Non-pigmented ciliary epithelial cell (primary cell): ENCODE data around the gene GATAD2A.
"Not testable (repeated sequence)": the region's sequence is repeated elsewhere in the genome, so short reads cannot be mapped to it uniquely, and the experiment has no call there.

ENCODE experiments used
- DNase-seq: peaks from one replicate; pipeline ENCODE4 v3.0.0-alpha.2; 2010; ENCODE audit warnings: low read depth

GATAD2A gene, protein sequence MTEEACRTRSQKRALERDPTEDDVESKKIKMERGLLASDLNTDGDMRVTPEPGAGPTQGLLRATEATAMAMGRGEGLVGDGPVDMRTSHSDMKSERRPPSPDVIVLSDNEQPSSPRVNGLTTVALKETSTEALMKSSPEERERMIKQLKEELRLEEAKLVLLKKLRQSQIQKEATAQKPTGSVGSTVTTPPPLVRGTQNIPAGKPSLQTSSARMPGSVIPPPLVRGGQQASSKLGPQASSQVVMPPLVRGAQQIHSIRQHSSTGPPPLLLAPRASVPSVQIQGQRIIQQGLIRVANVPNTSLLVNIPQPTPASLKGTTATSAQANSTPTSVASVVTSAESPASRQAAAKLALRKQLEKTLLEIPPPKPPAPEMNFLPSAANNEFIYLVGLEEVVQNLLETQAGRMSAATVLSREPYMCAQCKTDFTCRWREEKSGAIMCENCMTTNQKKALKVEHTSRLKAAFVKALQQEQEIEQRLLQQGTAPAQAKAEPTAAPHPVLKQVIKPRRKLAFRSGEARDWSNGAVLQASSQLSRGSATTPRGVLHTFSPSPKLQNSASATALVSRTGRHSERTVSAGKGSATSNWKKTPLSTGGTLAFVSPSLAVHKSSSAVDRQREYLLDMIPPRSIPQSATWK

DNA sequence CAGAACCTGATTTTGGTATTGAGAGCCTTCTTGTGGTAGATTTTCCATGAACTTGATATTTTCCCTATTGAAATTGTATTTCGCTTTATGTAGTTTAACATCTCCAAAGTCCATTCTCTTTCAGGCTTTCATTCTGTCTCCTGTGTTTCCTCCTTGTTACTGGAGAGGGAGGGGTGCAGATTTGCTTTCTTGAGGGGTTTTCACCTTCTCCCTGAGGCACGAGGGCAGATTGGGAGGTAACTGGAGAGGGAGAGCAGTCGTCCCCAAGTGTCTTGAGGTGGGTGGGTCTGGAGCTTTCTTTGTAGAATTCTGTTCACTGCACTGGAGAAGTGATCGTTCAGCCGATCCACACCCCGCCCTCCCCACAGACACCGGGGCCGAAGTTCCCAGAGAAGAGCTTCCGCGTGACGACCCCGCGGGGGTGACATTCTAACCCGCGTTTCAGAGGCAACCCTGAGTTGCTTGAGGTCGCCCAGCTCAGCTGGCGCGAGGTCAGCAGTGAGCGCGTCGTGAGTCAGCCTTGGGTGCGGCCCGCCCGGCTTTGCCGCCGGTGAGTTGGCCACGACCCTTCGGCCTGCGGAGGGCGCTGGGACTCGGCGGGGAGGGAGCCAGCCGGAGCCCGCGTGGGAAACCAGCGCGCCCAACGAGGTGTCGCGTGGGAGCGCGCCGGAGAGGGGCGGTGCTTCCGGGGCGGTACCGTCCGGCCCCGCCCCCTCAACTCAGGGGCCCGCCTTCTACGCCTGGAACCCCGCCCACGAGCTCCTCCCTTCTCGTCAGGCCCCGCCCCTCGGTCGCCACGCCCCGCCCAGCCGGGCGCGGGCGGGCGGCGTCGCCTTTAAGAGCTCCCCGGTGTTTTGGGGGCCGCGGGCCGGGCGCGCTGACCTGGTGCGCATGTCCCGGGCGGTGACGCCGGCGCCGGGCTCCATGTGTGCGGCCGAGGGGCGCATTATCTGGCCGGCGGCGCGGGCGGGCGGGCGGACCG is at the start of gene GATAD2A:
Gene GATAD2A, plus strand, starts transcription at position 797 of the 982 bp plus-strand sequence. CDS start 59,671 bp downstream, outside the sequence.
- DNase-seq = peak; percentile 45

DNA sequence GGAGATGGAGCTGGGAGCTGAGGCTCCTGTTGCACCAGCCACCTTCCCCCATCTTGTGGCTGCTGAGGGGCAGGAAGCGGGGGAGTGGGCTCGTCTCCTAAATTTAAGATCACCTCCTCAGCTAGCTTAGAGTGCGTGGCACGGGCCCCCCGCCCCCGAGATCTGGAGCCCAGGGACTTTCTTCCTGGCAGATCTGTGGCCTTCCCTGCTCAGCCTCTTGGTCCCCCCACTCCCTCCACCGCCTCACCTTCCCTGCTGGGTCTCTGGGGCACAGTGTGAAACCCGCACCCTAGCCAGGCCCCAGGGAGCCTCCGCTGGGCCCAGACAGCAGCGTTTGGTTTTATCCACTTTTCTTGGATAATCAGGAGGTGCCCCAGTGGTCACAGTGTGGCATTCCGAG is 49.0 kb upstream of the GATAD2A start:
- no peak for DNase-seq

DNA sequence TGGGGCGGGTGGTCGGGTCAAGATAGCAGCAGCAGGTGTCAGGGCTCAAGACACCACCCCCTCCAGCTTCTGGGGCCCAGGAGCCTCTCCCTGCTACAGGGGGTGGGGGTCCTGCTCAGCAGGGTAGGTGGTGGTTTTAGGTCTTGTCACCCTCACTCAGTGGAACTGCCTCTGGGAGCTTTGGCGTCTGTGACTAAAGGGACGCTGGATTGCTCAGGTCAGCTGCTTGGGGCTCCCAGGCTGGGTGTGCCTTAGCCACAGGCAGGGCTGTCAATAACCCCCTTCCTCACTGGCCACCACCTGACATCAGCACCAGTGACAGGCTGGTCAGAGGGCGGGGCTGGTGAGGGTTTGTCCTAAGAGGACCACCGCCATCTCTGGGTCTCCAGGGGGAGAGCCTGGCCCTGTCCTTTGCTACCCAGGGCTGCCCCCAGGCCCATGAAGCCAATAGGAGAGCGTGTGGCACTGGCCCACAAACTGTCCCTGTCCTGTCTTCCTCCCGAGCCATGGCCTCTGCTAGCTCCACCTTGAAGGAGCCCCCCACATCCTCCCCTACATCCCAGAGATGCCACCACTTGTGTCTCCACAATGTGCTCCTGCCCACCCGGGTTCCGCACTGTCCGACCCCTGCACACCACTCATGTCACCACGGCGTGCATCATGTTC is 48.4 kb upstream of the GATAD2A start:
- no peak for DNase-seq

DNA sequence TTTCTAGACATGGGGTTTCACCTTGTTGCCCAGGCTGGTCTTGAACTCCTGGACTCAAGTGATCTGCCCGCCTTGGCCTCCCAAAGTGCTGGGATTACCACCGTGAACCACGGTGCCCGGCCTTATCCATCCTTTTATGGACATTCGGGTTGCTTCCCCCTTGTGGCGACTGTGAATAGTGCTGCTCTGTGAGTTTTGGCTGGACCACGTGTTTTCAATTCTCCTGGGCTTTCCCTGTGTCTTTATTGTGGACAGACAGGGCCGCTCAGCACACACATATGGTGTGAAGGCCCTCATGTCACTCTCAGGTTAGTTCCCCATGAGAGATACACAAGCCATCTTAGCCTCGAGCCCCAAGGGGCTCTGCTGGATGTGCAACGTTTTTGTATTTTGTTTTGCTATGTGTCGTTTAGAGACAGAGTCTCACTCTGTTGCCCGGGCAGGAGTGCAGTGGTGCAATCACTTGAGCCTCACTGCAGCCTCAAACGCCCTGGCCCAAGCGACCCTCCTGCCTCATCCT is 44.3 kb upstream of the GATAD2A start:
- DNase-seq = peak; percentile 44

DNA sequence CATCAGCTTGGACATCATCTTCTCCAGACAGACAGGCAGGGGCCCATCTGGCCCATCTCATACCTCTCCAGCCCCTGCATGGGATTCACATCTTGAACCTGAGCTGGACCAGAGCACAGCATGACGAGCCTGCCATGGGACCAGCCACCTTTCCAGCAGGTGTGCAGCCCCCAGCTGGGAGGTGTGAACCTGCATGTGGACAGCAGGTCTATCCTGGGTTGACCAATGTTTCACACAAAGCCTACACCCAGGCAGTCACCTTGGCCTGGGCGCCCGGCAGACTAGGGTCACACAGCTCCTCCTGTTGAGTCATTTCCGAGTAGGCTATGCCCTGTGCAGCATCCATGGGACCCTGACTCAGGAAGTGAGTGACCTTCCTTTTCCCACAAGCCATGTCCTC is 43.4 kb upstream of the GATAD2A start:
- no peak for DNase-seq

DNA sequence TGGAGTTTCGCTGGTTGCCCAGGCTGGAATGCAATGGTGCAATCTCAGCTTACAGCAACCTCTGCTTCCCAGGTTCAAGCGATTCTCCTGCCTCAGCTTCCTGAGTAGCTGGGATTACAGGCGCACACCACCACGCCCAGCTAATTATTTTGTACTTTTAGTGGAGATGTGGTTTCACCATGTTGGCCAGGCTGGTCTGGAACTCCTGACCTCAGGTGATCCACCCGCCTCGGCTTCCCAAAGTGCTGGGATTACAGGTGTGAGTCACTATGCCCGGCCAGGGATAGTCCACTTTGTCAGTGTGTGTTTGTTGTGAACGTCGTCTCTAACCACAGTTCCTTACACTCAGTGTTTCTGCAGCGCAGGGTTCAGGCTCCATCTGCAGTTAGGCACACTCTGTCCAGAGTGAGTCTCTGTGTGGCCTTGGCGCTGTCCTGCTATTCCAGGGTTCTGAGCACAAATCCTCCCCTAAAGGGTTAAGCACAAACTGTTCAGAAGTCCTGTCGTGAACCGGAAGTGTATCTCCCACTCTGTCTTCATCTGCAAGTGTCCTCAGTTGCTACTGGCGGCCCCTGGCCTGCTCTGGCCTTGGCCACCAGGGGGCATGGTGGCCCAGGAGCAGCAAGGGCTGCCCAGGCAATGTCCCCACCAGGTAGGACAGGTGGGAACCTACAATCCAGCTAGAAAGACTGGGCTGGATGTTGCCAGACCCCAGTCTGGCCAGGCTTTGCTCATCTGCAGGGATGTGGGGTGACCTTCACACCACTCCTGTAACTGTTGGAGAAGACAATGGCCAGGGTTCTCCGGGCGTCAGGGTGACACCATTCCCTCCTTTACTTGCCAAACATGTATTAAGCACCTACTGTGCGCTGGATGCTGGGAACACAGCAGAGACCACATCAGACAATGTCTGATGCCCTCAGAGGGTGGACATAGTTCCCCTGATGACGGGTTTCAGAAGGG is 38.8 kb upstream of the GATAD2A start:
- DNase-seq = no peak

DNA sequence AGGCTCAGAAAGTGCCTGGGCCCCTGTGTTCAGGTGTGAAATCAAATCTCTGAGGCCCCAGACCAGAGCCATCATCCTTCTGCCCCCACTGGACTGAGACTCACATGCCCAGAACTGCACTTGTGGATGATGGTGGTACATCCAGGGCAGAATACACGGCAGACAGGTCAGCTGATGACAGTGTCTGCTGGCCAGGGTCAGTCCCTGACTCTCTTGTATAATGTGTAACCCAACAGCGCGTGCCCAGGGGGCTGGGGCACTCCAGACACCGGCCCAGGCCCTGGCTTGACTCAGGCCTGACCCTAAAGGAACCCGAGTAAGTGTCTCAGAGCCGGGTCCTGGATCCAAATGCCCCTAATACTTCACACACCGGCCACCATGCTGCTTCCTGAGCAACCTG is 37.4 kb upstream of the GATAD2A start:
- no peak for DNase-seq

DNA sequence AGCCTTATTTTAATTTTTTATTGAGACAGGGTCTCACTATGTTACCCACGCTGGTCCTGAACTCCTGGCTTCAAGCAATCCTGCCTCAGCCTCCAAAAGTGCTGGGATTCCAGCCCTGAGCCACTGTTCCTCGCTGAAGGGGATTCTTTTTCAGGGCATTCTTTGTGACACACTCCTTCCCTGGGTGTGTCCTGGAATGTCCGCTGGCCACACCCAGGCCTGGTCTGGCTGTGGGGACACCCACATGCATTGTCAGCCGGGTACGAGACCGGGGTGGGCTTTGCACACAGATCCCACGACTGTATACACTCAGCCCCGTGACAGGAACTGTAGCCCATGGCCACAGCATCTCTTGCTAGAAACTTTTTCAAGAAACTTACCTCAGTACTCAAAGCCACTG is 34.4 kb upstream of the GATAD2A start:
- DNase-seq = no peak

DNA sequence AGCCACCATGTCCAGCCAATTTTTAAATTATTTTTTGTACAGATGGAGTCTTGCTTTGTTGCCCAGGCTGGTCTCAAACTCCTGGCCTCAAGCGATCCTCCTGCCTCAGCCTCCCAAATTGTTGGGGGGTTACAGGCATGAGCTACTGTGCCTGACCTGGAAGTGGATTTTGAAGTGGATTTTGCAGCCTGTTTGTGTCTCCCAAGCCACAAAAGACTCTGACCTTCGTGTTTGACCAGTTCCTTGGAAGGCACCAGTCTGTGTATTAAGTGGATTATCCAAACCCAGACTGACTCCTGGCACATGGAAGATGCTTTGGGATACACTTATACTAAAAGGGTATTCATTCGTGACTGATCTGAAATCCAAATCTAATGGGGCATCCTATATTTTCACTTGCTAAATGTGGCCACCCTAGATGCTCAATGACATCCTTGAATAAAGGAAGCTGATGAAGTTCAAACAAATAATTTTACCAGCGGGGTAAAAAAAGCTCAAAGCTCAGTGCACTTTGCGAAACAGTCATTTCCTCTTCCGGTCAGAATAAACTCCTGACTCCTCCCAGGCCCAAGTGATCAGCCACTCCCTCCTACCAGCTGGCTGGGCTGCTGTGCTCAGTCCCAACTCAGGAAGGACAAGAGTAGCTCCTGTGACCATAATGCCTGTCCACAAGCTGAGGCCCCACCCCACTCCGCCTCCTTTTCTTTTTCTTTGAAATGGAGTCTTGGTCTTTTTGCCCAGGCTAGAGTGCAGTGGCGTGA is 32.6 kb upstream of the GATAD2A start:
- DNase-seq = no peak

DNA sequence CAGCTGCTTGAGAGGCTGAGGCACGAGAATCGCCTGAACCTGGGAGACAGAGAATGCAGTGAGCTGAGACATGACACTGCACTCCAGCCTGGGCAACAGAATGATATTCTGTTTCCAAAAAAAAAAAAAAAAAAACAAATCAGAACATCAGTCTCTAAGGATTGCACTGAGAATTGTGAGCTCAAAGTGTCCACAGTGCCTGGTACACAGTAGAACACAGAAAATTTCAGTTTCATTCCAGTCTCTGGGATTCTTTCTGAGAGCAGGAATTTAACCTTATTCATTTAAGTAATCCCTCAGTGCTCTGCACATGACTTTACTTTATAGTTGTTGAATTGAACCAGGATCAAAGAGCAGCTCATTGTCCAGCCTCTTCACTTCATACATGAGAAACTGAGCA is 25.9 kb upstream of the GATAD2A start:
- DNase-seq = no peak

DNA sequence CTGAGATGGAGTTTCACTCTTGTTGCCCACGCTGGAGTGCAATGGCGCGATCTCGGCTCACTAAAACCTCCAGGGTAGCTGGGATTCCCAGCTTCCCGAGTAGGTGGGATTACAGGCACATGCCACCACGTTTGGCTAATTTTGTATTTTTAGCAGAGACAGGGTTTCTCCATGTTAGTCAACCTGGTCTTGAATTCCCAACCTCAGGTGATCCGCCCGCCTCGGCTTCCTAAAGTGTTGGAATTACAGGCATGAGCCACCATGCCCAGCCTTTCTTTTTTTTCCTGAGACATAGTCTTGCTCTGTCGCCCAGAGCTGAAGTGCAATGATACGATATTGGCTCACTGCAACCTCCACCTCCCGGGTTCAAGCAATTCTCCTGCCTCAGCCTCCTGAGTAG is 25.2 kb upstream of the GATAD2A start:
- DNase-seq = not testable (repeated sequence)

DNA sequence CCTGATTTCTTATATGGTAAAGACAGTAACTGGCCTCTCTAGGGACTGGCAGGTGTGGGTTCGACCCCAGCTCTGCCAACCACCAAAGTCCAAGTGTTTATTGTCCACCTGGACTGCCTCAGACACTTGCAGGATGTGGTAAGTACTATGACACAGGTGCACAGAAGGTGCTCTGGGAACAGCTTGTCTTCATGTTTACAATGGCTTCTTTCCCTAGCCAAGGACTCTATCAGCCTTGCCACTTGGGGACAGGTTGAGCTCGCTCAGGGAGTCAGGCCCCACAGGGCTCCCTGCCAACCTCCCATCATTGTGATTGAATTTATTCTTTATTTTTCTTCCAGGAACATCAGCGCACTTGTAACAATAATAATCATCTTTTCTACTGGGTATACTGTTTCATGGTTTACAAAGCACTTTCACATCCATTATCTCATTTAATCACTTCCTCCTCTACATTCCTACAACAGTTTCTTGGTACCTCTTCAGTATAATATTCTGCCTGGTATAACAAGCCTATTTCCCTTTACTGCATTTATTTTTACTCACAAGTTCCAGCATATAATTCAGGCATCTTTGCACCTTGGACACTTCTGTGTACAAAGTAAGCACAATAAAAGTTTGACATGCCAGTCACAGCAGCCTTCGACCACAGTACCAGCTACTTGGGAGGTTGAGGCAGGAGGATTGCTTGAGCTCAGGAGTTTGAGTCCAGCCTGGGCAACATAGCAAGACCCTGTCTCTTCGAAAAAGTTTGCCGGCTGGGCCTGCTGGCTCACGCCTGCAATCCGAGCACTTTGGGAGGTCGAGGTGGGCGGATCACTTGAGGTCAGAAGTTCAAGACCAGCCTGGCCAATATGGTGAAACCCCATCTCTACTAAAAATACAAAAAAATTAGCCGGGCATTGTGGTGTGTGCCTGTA is 24.2 kb upstream of the GATAD2A start:
- no peak for DNase-seq

DNA sequence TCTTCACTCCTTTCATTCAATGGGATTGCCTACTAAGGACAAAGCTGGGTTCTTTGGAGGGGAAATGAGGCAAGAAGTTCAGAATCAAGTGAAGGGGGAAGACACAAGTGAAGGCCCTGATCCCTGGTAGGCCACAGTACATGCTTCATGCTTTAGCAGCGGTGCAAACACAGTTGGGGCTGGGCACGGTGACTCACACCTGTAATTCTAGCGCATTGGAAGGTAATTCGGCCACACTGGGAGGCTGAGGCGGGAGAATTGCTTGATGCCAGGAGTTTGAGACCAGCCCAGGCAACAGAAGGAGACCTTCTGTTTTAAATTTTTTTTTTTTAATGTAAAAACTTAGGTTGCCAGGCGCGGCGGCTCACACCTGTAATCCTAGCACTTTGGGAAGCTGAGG is 23.4 kb upstream of the GATAD2A start:
- no peak for DNase-seq

DNA sequence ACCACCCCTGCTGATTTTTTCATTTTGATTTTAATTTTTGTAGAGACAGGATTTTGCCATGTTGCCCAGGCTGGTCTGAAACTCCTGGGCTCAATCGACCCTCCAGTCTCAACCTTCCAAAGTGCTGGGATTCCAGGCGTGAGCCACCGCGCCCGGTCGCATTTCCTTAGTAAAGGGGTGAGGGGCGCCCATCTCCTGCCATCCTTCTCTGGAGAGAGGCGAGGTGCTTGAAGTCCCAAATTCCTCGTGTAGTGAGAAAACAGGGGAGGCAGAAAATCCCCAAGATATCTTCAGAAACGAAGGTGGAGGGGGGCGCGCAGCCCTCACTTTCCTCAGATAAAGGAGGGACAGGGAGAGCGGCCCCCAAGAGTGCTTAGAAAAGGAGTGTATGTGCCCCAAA is 21.0 kb upstream of the GATAD2A start:
- no peak for DNase-seq

DNA sequence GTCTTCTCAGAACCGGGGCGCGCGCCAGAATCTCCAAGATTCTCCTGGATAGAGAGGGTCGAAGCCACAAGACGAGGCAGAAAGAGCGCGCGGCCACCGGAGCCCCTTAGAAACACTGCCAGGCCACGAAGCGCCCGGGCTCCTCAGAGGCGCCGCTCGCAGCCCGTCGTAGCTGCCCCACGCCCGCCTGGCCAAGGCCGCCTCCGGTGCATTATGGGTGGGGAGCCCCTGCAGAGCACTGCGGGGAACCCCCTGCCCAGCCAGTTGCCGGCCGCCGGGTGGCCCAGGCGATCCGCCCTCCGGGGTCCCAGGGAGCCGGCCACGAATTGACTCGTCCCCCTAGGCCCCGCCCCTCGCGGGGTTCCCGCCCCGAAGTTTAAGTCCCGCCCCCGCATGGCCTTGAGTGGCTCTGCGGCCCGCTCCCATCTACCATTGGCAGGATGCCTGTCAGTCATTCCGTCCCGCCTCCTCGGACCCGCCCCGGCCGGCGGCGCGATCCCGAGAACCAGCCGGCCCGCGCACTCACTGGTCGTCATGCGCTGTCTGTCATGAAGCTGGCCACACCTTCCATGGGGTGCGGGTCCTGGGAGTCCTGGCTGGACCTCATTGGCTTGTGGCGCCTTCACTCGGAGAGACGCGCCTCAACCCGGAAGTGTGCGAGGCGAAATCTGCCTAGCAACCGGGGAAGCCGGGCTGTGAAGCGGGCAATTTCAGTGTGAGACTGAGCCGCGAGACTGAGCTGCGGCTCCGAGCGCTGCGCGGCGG is 20.2 kb upstream of the GATAD2A start:
- peak; percentile 99 for DNase-seq

DNA sequence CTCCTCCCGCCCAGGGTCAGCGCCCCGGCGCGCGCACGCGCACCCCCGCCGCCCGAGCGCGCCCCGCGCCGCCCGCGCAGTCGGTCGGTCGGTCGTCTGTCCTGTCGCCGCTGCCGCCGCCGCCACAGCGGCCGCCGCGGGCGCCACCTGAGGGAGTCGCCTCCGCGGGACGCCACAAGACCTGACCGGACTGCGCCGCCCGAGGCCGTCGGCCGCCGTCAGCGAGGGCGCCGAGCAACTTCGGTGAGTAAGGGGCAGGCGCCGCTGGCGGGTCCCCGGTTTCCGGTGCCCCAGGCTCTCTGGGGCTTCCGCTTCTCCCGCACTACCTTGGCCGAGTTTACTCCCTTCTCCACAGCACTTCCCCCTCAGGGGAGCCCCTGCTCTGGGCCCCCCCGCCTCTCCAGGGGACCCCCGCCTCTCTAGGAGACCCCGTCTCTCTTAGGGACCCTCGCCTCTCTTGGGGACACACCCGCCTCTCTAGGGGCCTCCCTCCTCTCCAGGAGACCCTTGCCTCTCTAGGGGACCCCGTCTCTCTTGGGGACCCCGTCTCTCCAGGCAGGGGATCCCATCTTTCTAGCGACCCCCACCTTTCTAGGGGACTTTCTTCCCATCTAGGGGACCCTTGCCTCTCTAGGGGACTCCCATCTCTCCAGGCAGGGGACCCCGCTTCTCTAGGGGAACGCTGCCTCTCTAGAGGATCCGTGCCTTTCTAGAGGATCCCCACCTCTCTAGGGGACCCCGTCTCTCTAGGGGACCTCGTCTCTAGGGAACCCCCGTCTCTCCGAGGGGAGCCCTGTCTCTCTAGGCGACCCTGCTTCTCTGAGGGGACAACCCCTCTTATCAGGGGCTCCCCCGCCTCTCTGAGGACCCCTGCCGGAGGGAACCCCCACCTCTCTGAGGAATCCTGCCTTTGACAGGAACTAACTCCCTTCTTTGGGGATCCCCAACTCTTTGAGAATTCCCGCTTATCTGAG is 19.3 kb upstream of the GATAD2A start:
- no peak for DNase-seq

DNA sequence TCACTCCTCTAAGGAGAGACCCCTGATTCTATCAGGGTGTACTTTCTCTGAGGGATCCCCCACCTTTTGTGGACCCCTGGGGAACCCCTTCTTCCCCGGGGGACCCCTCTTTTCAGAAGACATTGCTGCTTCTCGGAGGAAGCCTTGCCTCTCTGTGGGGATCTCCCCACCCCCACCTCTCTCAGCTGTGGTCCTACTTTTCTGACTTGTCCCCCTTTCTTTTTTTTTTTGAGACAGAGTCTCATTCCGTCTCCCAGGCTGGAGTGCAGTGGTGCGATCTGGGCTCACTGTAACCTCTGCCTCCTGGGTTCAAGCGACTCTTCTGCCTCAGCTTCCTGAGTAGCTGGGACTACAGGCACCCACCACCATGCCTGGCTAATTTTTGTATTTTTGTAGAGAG is 18.4 kb upstream of the GATAD2A start:
- no peak for DNase-seq
